ENCODE results near the gene PLD5. TPM values are rescaled to one million over a fixed set of nuclear protein-coding genes. Genes with fewer than 3 reads are reported as not detected.

Gene PLD5
- total RNA-seq, 1 donor from 2014 or later = not detected

DNA sequence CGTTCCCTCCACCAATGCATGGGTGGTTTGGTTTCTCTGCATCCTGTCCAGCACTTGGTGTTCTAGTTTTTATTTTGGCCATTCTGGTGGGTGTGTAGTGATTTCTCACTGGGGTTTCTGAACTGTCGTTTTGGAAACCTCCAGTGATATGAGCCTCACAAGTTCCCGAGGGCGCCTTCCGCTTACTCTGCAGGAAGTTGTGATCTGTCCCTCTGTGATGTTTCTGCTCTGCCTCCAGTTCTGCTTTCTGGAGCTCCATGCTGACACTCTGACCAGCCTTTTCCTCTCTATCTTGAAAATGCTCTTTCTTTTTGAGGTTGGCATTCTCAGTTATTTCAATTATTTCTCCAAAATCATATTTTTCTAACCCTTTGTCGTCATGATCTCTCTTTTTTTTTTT is 111.6 kb downstream of the PLD5 start:
- H3K27me3 Mint-ChIP-seq (ENCODE audit: low read depth) = no peaks in the 10 kb centered on the region
- no peaks in the 10 kb centered on the region for H3K36me3 Mint-ChIP-seq (ENCODE audit: low read depth)
- peaks cover 19% of the 10 kb centered on the region for H3K9me3 Mint-ChIP-seq (ENCODE audit: low read depth)
- no peak for DNase-seq (ENCODE audit: low spot score)
- no peak overlapping the region for H3K27ac Mint-ChIP-seq (ENCODE audit: unreplicated experiment)
- H3K4me1 Mint-ChIP-seq (ENCODE audit: low read depth) = no peaks in the 10 kb centered on the region
- no peak overlapping the region for H3K4me3 Mint-ChIP-seq (ENCODE audit: unreplicated experiment)
- TF ChIP-seq, protein P1, sequence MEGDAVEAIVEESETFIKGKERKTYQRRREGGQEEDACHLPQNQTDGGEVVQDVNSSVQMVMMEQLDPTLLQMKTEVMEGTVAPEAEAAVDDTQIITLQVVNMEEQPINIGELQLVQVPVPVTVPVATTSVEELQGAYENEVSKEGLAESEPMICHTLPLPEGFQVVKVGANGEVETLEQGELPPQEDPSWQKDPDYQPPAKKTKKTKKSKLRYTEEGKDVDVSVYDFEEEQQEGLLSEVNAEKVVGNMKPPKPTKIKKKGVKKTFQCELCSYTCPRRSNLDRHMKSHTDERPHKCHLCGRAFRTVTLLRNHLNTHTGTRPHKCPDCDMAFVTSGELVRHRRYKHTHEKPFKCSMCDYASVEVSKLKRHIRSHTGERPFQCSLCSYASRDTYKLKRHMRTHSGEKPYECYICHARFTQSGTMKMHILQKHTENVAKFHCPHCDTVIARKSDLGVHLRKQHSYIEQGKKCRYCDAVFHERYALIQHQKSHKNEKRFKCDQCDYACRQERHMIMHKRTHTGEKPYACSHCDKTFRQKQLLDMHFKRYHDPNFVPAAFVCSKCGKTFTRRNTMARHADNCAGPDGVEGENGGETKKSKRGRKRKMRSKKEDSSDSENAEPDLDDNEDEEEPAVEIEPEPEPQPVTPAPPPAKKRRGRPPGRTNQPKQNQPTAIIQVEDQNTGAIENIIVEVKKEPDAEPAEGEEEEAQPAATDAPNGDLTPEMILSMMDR (IDR thresholded peaks at IDR 0.05) = no peak

DNA sequence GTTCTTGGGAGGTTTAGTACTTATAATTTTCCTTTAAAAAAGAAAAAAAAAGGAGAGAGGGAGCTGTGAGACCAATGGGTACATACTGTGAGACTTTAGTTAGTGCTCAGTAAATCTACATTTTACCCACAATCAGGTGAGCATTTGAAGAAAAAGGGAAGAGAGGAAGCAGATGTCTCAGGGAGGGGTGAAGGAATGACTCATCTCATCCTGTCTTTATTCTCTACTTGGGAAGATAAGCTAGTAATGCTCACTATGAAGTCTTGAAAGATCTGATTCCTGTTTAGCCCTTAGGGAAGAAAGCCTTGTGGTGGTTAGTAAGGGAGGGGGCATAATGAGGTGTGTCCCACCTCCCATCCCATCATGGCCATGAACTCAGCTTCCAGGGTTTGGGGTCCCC is 112.6 kb downstream of the PLD5 start:
- Mint-ChIP-seq H3K27me3 (ENCODE audit: low read depth) (no peaks in the 10 kb centered on the region), H3K36me3 (ENCODE audit: low read depth) (no peaks in the 10 kb centered on the region), H3K4me1 (ENCODE audit: low read depth) (no peaks in the 10 kb centered on the region), H3K4me3 (ENCODE audit: unreplicated experiment) (no peak overlapping the region), H3K27ac (ENCODE audit: unreplicated experiment) (no peak overlapping the region), H3K9me3 (ENCODE audit: low read depth) (peaks cover 23% of the 10 kb centered on the region)
- no peak for DNase-seq (ENCODE audit: low spot score)
- TF ChIP-seq, protein P1 (IDR thresholded peaks at IDR 0.05) = no peak

DNA sequence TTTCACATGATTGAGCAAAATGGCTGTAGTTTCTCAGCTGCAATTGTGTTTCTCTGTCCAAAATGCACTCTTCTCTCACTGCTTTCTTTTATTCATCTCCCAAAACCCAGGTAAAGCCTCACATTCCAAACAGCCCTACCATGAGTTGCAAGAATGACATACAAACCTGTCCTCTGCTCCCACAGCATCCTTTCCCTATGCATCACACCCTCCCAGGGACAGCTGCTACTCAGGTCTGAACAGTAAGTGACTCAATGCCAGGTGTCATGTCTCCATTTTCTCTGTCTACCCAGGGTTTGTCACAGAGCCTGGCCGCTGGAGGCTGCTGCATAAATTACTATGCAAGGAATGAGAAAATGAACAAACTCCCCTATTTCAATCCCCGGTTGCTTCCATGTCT is 118.5 kb downstream of the PLD5 start:
- Mint-ChIP-seq H3K4me1 (ENCODE audit: low read depth) (no peaks in the 10 kb centered on the region), H3K27me3 (ENCODE audit: low read depth) (no peaks in the 10 kb centered on the region), H3K36me3 (ENCODE audit: low read depth) (no peaks in the 10 kb centered on the region), H3K4me3 (ENCODE audit: unreplicated experiment) (no peak overlapping the region), H3K27ac (ENCODE audit: unreplicated experiment) (no peak overlapping the region), H3K9me3 (ENCODE audit: low read depth) (peaks cover 22% of the 10 kb centered on the region)
- TF ChIP-seq, protein P1 (IDR thresholded peaks at IDR 0.05) = no peak
- no peak for DNase-seq (ENCODE audit: low spot score)

DNA sequence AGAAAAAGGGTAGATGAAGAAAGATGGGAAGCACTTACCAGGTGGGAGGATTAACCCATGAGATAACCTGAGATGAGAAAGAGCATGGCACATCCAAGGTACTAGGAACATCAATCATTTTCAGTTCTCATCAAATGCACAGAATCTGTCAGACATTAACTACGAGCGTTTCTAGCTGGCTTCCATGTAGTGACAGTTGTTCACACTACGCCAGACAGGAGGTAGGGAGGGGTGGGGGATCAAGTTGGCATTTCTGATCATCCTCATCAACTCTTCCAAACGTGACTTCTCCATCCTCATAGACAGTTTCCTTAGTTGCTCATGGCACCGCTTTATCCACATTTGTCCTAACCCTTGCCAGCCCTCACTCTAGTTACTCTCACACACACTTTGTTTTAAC is 120.2 kb downstream of the PLD5 start:
- Mint-ChIP-seq H3K27me3 (ENCODE audit: low read depth) (no peaks in the 10 kb centered on the region), H3K9me3 (ENCODE audit: low read depth) (peaks cover 18% of the 10 kb centered on the region), H3K4me3 (ENCODE audit: unreplicated experiment) (no peak overlapping the region), H3K36me3 (ENCODE audit: low read depth) (no peaks in the 10 kb centered on the region), H3K4me1 (ENCODE audit: low read depth) (no peaks in the 10 kb centered on the region), H3K27ac (ENCODE audit: unreplicated experiment) (no peak overlapping the region)
- no peak for DNase-seq (ENCODE audit: low spot score)
- TF ChIP-seq, protein P1 (IDR thresholded peaks at IDR 0.05) = no peak

DNA sequence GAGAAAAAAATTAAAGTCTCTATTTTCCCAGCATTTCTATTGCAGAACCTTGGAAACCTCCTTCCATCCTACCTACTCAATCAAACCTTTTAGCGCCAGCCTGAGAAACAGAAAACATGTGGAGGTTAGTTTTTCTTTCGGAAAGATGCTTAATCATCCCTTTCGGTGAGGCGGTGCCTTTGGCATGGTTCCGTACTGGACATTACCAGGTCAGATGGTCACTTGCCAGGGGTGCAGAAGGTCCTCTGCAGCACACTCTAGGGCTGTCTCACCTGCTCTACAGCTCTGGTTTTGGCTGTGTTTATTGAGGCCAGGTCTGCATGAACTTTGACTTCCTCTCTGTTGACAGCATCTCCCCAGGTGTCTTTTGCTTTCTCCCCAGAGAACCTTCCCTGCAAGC is 121.5 kb downstream of the PLD5 start:
- Mint-ChIP-seq H3K4me3 (ENCODE audit: unreplicated experiment) (no peak overlapping the region), H3K27ac (ENCODE audit: unreplicated experiment) (no peak overlapping the region), H3K9me3 (ENCODE audit: low read depth) (peaks cover 9% of the 10 kb centered on the region), H3K4me1 (ENCODE audit: low read depth) (no peaks in the 10 kb centered on the region), H3K27me3 (ENCODE audit: low read depth) (no peaks in the 10 kb centered on the region), H3K36me3 (ENCODE audit: low read depth) (no peaks in the 10 kb centered on the region)
- TF ChIP-seq, protein P1 (IDR thresholded peaks at IDR 0.05) = no peak
- no peak for DNase-seq (ENCODE audit: low spot score)
